Smooth muscle cell (in vitro differentiated cells): ENCODE measurements around the gene SSRP1. TPM values are rescaled to one million over a fixed set of nuclear protein-coding genes. Genes with fewer than 3 reads are reported as not detected.

Source experiments
- DNase-seq: peaks from one replicate; lab custom pipeline; 2025; ENCODE audit not compliant: unreplicated experiment; lab: John Stamatoyannopoulos, UW
- H2AFZ ChIP-seq: fragments of 200-600 bp; sonication (generic); 2 replicates; pipeline ENCODE4 v1.6.0; 2016; ENCODE audit warnings: antibody characterized with exemption, low read depth, mild to moderate bottlenecking
- H3F3A ChIP-seq: fragments of 200-600 bp; sonication (generic); 2 replicates; pipeline ENCODE4 v1.6.0; 2017; ENCODE audit warnings: antibody characterized with exemption, low read depth
- H3K27ac ChIP-seq: fragments of 200-600 bp; sonication (generic); 2 replicates; pipeline ENCODE4 v1.5.1; 2016; ENCODE audit warnings: low read depth, mild to moderate bottlenecking
- H3K27me3 ChIP-seq: fragments of 200-600 bp; sonication (generic); 2 replicates; pipeline ENCODE4 v1.6.1; 2016; ENCODE audit warnings: low read depth, mild to moderate bottlenecking
- H3K36me3 ChIP-seq: fragments of 200-600 bp; sonication (generic); 2 replicates; pipeline ENCODE4 v1.5.1; 2016; ENCODE audit warnings: low read depth
- H3K4me1 ChIP-seq: fragments of 200-600 bp; sonication (generic); 2 replicates; pipeline ENCODE4 v1.5.1; 2016; ENCODE audit warnings: low read depth
- H3K4me2 ChIP-seq: fragments of 200-600 bp; sonication (generic); 2 replicates; pipeline ENCODE4 v1.6.0; 2016; ENCODE audit warnings: mild to moderate bottlenecking
- H3K4me3 ChIP-seq: fragments of 200-600 bp; sonication (generic); 2 replicates; pipeline ENCODE4 v1.5.1; 2016; ENCODE audit warnings: mild to moderate bottlenecking
- H3K79me2 ChIP-seq: fragments of 200-600 bp; sonication (generic); 2 replicates; pipeline ENCODE4 v1.6.0; 2016; ENCODE audit warnings: low read depth, mild to moderate bottlenecking
- H3K9ac ChIP-seq: fragments of 200-600 bp; sonication (generic); 2 replicates; pipeline ENCODE4 v1.6.0; 2016; ENCODE audit warnings: low read depth
- H3K9me3 ChIP-seq: fragments of 200-600 bp; sonication (generic); replicated peaks from 2 replicates; pipeline ENCODE4 v1.5.1; 2016; ENCODE audit warnings: low read depth
- H4K20me1 ChIP-seq: fragments of 200-600 bp; sonication (generic); 2 replicates; pipeline ENCODE4 v1.6.0; 2016; ENCODE audit warnings: low read depth
- CTCF ChIP-seq: fragments of 200-600 bp; sonication (generic); IDR thresholded peaks from 2 replicates; pipeline ENCODE4 v1.5.1; 2017; ENCODE audit warnings: borderline replicate concordance, mild to moderate bottlenecking, antibody characterized with exemption; ENCODE audit not compliant: insufficient read depth, poor library complexity, severe bottlenecking
- WGBS: methylation state at CpG from one replicate; pipeline ENCODE4 v1.1.7; 2016; ENCODE audit warnings: low lambda C conversion rate; 5-methylcytosine and 5-hydroxymethylcytosine counted together
- polyA plus RNA-seq: library from polyadenylated mRNA; unstranded; fragments of >200 nt; fragmentation: Nextera tagmentation; extraction: Ambion mirVana; gene quantifications from 2 replicates; pipeline ENCODE4 v1.2.1, GENCODE V29; 2016
- total RNA-seq: library from RNA; depleted of rRNA; stranded (reverse); fragments of >200 nt; gene quantifications from 2 replicates; pipeline ENCODE4 v1.2.3, GENCODE V29; 2014

The SSRP1 gene
- total and polyA plus RNA-seq, 2 experiments from 2014 or later = 46.0 to 57.6 TPM

GRCh38 chr11:57276169-57276970 lies 59.3 kb downstream of the SSRP1 start:
- Histone ChIP-seq H3K9me3 (no peaks in the 10 kb centered on the region), H3K9ac (no peak overlapping the region), H3K27ac (no peak overlapping the region), H2AFZ (no peak overlapping the region), H3K36me3 (no peaks in the 10 kb centered on the region), H3K4me3 (no peak overlapping the region), H3K79me2 (no peaks in the 10 kb centered on the region), H4K20me1 (no peaks in the 10 kb centered on the region), H3F3A (no peaks in the 10 kb centered on the region), H3K4me2 (no peak overlapping the region), H3K4me1 (peaks cover 17% of the 10 kb centered on the region), H3K27me3 (no peaks in the 10 kb centered on the region)
- TF ChIP-seq CTCF = no peak
- 91% methylated on average over 3 of the region's 3 CpGs for WGBS
- no peak for DNase-seq

Other genes starting within 250 kb of the SSRP1 start
- gene LRRC55, start 153.9 kb downstream of the SSRP1 start, total RNA-seq = 0.18 TPM in 1 of 2 replicates, not detected in the other
- gene LRRC55, start 153.9 kb downstream of the SSRP1 start, polyA plus RNA-seq = 0.04 and 0.10 TPM in 2 replicates
- 98.5 and 103 TPM in 2 replicates for gene APLNR, start 98.6 kb downstream of the SSRP1 start, total RNA-seq
- 121 and 214 TPM in 2 replicates for gene APLNR, start 98.6 kb downstream of the SSRP1 start, polyA plus RNA-seq
- 39.0 and 46.3 TPM in 2 replicates for gene TNKS1BP1, start 10.9 kb downstream of the SSRP1 start, total RNA-seq
- 86.3 and 118 TPM in 2 replicates for gene TNKS1BP1, start 10.9 kb downstream of the SSRP1 start, polyA plus RNA-seq
- gene P2RX3, start 2.5 kb upstream of the SSRP1 start, total RNA-seq = not detected in 2 replicates
- gene P2RX3, start 2.5 kb upstream of the SSRP1 start, polyA plus RNA-seq = 0.19 TPM in 1 of 2 replicates, not detected in the other
- not detected in 2 replicates for gene PRG3, start 45.3 kb upstream of the SSRP1 start, total RNA-seq
- not detected in 2 replicates for gene PRG3, start 45.3 kb upstream of the SSRP1 start, polyA plus RNA-seq
- gene PRG2, start 54.8 kb upstream of the SSRP1 start, total RNA-seq = not detected in 2 replicates
- gene PRG2, start 54.8 kb upstream of the SSRP1 start, polyA plus RNA-seq = not detected in 2 replicates
- 8.0 and 9.3 TPM in 2 replicates for gene SLC43A3, start 91.2 kb upstream of the SSRP1 start, total RNA-seq
- 12.8 and 13.5 TPM in 2 replicates for gene SLC43A3, start 91.2 kb upstream of the SSRP1 start, polyA plus RNA-seq
- gene RTN4RL2, start 124.6 kb upstream of the SSRP1 start, total RNA-seq = 0.18 TPM in 1 of 2 replicates, not detected in the other
- gene RTN4RL2, start 124.6 kb upstream of the SSRP1 start, polyA plus RNA-seq = 0.34 and 0.76 TPM in 2 replicates
- gene SLC43A1, start 179.8 kb upstream of the SSRP1 start, total RNA-seq = 1.3 and 9.4 TPM in 2 replicates
- gene SLC43A1, start 179.8 kb upstream of the SSRP1 start, polyA plus RNA-seq = 7.3 and 7.4 TPM in 2 replicates
- gene TIMM10, start 194.9 kb upstream of the SSRP1 start, total RNA-seq = 31.1 and 34.2 TPM in 2 replicates
- 108 and 110 TPM in 2 replicates for gene TIMM10, start 194.9 kb upstream of the SSRP1 start, polyA plus RNA-seq
- not detected in 2 replicates for gene SMTNL1, start 201.7 kb upstream of the SSRP1 start, total RNA-seq
- gene SMTNL1, start 201.7 kb upstream of the SSRP1 start, polyA plus RNA-seq = not detected in 2 replicates
- gene UBE2L6, start 231.8 kb upstream of the SSRP1 start, total RNA-seq = 14.4 and 15.1 TPM in 2 replicates
- 28.2 and 28.8 TPM in 2 replicates for gene UBE2L6, start 231.8 kb upstream of the SSRP1 start, polyA plus RNA-seq